Endodermal cell (in vitro differentiated cells): ENCODE data around the gene CYBB. TPM values are rescaled to one million over a fixed set of nuclear protein-coding genes. Genes with fewer than 3 reads are reported as not detected.

Experiments used
- DNase-seq: peaks from one replicate; pipeline ENCODE4 v3.0.0-alpha.2; 2017
- H3K27ac ChIP-seq: 2 replicates; pipeline ENCODE4 v1.5.1; 2013; ENCODE audit warnings: mild to moderate bottlenecking, low read depth, low read length, moderate library complexity
- H3K27me3 ChIP-seq: 2 replicates; pipeline ENCODE4 v1.6.1; 2013; ENCODE audit warnings: mild to moderate bottlenecking, low read length, moderate library complexity; ENCODE audit not compliant: insufficient read depth, control insufficient read depth, poor library complexity, severe bottlenecking
- H3K36me3 ChIP-seq: 2 replicates; pipeline ENCODE4 v1.7.0; 2013; ENCODE audit warnings: mild to moderate bottlenecking, low read length, moderate library complexity; ENCODE audit not compliant: control insufficient read depth, insufficient read depth
- H3K4me1 ChIP-seq: one replicate; pipeline ENCODE4 v1.7.0; 2013; ENCODE audit warnings: low read length; ENCODE audit not compliant: control insufficient read depth, insufficient read depth
- H3K4me3 ChIP-seq: 2 replicates; pipeline ENCODE4 v1.5.1; 2013; ENCODE audit warnings: mild to moderate bottlenecking, low read length, moderate library complexity
- H3K9ac ChIP-seq: 2 replicates; pipeline ENCODE4 v1.6.1; 2013; ENCODE audit warnings: mild to moderate bottlenecking, low read length, moderate library complexity; ENCODE audit not compliant: poor library complexity, severe bottlenecking; ENCODE audit errors: extremely low read depth
- H3K9me3 ChIP-seq: 2 replicates; pipeline ENCODE4 v1.6.1; 2013; ENCODE audit warnings: mild to moderate bottlenecking, low read length, moderate library complexity; ENCODE audit not compliant: control insufficient read depth
- H3K27ac Mint-ChIP-seq: 2 replicates; pipeline ENCODE4 v1.8.0; 2020; ENCODE audit warnings: mixed read lengths
- H3K27me3 Mint-ChIP-seq: 2 replicates; pipeline ENCODE4 v1.8.0; 2021; ENCODE audit warnings: mild to moderate bottlenecking, mixed read lengths; ENCODE audit not compliant: insufficient read depth
- H3K36me3 Mint-ChIP-seq: 2 replicates; pipeline ENCODE4 v1.8.0; 2020; ENCODE audit warnings: low read depth, mixed read lengths
- H3K4me1 Mint-ChIP-seq: 2 replicates; pipeline ENCODE4 v1.8.0; 2020; ENCODE audit warnings: mixed read lengths
- H3K4me3 Mint-ChIP-seq: 2 replicates; pipeline ENCODE4 v1.8.0; 2020; ENCODE audit warnings: mild to moderate bottlenecking, moderate library complexity, mixed read lengths
- H3K9me3 Mint-ChIP-seq: 2 replicates; pipeline ENCODE4 v1.8.0; 2020; ENCODE audit warnings: mild to moderate bottlenecking, mixed read lengths
- CTCF ChIP-seq: fragments of 200-600 bp; sonication (generic); conservative IDR thresholded peaks from 2 replicates; pipeline ENCODE4 v1.5.0; 2021; ENCODE audit warnings: antibody characterized with exemption, mild to moderate bottlenecking
- WGBS, 2 experiments: methylation state at CpG; one replicate each; pipeline versions ENCODE4 v1.1.5 to v1.1.7; 2013; ENCODE audit warnings: missing lambda C conversion rate in 2 of 2, mixed read lengths in 1 of 2; ENCODE audit not compliant: insufficient coverage in 1 of 2, insufficient read length in 1 of 2; 5-methylcytosine and 5-hydroxymethylcytosine counted together
- long read RNA-seq, 4 experiments: library from polyadenylated mRNA in 2 of 4; library from RNA in 1 of 4; library from capped mRNA in 1 of 4; stranded (forward) in 3 of 4; unstranded in 1 of 4; transcript quantifications; one replicate each; pipeline ENCODE4 v2.0.0, GENCODE V29; 2020 to 2021; ENCODE audit warnings: inconsistent platforms in 1 of 4
- polyA plus RNA-seq, 2 experiments: library from polyadenylated mRNA; stranded (reverse); fragments of 50-300 nt; gene quantifications; one replicate each; pipeline ENCODE4 v1.2.3, GENCODE V29; 2013
- total RNA-seq, 2 donors: library from RNA; stranded (reverse); fragmentation: NEBNext Ultra II Directional in 1 of 2; extraction: Animal tissue kit (Norgen Biotek cat#: 25700) in 1 of 2; gene quantifications; 2 replicates in 1 of 2; 3 replicates in 1 of 2; pipeline ENCODE4 v1.2.1, GENCODE V29; 2021

Gene CYBB
- not detected for total RNA-seq
- not detected for polyA plus RNA-seq (2013, experiment 1 of 2)
- 0.04 TPM for polyA plus RNA-seq (2013, experiment 2 of 2)
- long read RNA-seq, experiment 1, result 0 reads
- long read RNA-seq, experiment 2, result 0 reads
- long read RNA-seq, experiment 3, result 0 reads
- long read RNA-seq, experiment 4, result 0 reads

GRCh38 chrX:37779857-37780256, at the start of gene CYBB:
CYBB (plus strand) TSS chrX:37780059; CDS start chrX:37780078, 19 bp downstream.
- H3K4me1 Mint-ChIP-seq, result no peaks in the 10 kb centered on the region
- H3K9me3 Mint-ChIP-seq, result peaks cover 28% of the 10 kb centered on the region
- DNase-seq, result no peak
- no peak for TF ChIP-seq CTCF
- no peak within 1 kb of the TSS for H3K4me3 Mint-ChIP-seq
- no CpG with 5 or more reads among the region's 2 CpGs for WGBS, 2 experiments
- Histone ChIP-seq H3K27me3 (no peaks in the 10 kb centered on the region), H3K9me3 (no peaks in the 10 kb centered on the region), H3K4me3 (no peak within 1 kb of the TSS), H3K9ac (no peak within 1 kb of the TSS), H3K36me3 (no peaks in the 10 kb centered on the region), H3K27ac (no peak within 1 kb of the TSS), H3K4me1 (no peaks in the 10 kb centered on the region)
- H3K27me3 Mint-ChIP-seq, result no peaks in the 10 kb centered on the region
- H3K36me3 Mint-ChIP-seq, result no peaks in the 10 kb centered on the region
- no peak within 1 kb of the TSS for H3K27ac Mint-ChIP-seq

GRCh38 chrX:37745354-37745753, 34.5 kb upstream of the CYBB start:
- Mint-ChIP-seq H3K27ac (no peak overlapping the region), H3K9me3 (peaks cover 52% of the 10 kb centered on the region), H3K36me3 (no peaks in the 10 kb centered on the region), H3K4me1 (no peaks in the 10 kb centered on the region), H3K4me3 (no peak overlapping the region), H3K27me3 (no peaks in the 10 kb centered on the region)
- Histone ChIP-seq H3K36me3 (no peaks in the 10 kb centered on the region), H3K9ac (no peak overlapping the region), H3K27ac (no peak overlapping the region), H3K9me3 (no peaks in the 10 kb centered on the region), H3K27me3 (no peaks in the 10 kb centered on the region), H3K4me1 (no peaks in the 10 kb centered on the region), H3K4me3 (no peak overlapping the region)
- 0 to 23% methylated on average over 1 to 2 of the region's 3 CpGs for WGBS, 2 experiments
- peak; percentile 86 for TF ChIP-seq CTCF
- peak; percentile 88 for DNase-seq

GRCh38 chrX:37745835-37746217, 34.0 kb upstream of the CYBB start:
- no peak for DNase-seq
- Histone ChIP-seq H3K4me1 (no peaks in the 10 kb centered on the region), H3K9me3 (no peaks in the 10 kb centered on the region), H3K4me3 (no peak overlapping the region), H3K36me3 (no peaks in the 10 kb centered on the region), H3K27ac (no peak overlapping the region), H3K9ac (no peak overlapping the region), H3K27me3 (no peaks in the 10 kb centered on the region)
- Mint-ChIP-seq H3K4me1 (no peaks in the 10 kb centered on the region), H3K36me3 (no peaks in the 10 kb centered on the region), H3K9me3 (peaks cover 48% of the 10 kb centered on the region), H3K27ac (no peak overlapping the region), H3K27me3 (no peaks in the 10 kb centered on the region), H3K4me3 (no peak overlapping the region)
- no peak for TF ChIP-seq CTCF
- WGBS, 2 experiments, result 88% methylated on average over 1 of the region's 1 CpG; no CpG with 5 or more reads in 1 of the 2 experiments
